Eye (tissue), 1 donor: Measurements from ENCODE around the gene MACROD2.

Experiments
- DNase-seq: peaks from one replicate; pipeline ENCODE4 v3.0.0-alpha.2; 2015

The MACROD2 gene

DNA sequence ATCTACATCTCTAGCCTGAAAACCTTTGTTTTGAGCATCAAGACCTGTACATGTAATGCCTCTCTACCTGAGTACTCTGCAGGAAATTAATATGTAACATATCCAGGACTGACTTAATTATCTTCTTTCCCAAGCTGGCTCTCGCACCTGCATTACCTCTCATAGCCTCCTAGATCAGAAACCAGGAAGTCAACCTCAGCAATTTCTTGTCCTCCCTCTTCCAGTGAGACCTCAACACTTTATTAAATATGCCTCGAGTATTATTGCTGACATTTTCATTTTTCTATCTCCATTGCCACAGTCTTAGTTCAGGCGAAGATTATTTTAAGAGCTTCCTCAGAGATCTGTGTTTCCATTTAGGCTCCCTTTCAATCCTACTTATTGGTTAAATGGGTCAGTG lies 69.0 kb downstream of the MACROD2 start:
- no peak for DNase-seq

DNA sequence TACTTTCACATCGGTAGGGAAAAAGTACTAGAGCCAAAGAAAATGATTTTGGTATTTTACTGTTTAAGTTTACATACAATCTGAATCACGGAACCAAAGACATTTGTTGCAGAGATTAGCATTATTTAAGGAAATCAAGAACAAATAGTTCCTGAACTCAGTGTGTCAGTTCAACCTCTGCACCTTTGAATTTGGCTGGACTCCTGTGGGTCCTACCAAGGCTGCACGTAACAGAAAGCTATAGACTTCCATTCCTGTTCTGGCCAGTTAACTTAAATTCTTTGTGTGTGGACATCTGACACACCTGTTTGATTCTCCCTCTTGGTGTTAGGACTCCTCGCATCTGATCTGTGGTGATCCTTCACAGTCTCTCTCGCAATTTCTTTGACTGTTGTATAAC lies 69.6 kb downstream of the MACROD2 start:
- DNase-seq, result no peak

DNA sequence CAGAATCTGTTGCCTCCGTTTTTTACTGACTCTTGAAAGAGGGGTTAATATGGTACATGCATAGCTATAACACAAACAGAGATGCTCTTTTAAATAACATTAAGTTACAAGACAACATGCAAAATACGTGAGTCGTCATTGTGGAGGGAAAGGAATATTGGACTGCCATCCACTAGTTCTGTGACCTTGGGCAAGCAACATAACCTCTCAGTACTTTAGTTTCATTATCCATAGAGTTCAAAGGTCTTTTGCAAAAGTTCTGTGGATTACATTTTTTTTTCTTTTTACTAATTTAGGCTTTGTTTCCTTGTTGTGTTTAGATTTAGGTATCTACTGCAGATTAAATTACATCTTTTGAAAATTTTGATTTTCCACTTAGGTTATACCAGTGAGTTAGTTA lies 70.5 kb downstream of the MACROD2 start:
- DNase-seq, result no peak

DNA sequence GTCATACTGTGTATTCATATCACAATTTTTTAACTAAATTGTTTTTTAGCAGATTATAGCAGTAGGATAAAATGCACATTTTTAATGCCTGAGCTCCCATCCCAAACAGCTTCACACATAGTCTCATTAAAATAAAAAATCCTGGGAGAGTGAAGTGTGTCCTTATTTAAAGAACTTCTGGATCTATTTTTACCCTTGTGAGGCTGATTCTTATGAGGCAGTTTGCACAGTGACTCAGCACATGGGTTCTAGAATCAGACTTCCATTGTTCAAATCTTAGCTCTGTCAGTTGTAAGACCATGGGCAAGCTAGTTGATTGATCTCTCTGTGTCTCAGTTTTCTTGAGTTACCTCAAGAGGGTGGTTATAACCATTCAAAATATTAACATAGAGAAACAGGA lies 72.3 kb downstream of the MACROD2 start:
- DNase-seq, result no peak

- no peak for DNase-seq
These were observed 74.5 kb downstream of the MACROD2 start for GRCh38 chr20:14069796-14070195.

- no peak for DNase-seq
These were observed 98.3 kb downstream of the MACROD2 start for GRCh38 chr20:14093652-14094051.

GRCh38 chr20:14098261-14098660 lies 102.9 kb downstream of the MACROD2 start:
- DNase-seq, result no peak

DNA sequence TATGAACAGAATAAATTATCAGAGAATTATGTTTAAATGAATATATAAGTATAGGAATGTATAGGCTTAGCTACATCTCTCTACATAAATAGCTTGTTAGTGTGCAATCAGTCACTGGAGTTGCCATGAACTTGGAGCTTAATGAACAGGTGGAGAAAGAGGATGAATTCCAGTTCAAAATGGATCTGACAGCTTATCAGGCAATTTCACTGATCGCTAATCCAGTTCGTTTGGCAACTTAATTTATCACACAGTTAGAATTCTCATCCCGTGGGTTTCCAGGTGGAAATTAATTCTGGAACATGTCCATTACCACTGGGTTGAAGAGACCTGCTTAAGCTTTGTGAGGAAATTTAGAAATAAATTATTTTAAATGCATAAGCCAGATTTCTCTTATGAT lies 118.1 kb downstream of the MACROD2 start:
- DNase-seq, result peak; percentile 28

GRCh38 chr20:14114065-14114704 lies 118.9 kb downstream of the MACROD2 start:
- peak; percentile 9 for DNase-seq

- no peak for DNase-seq
These were observed 120.7 kb downstream of the MACROD2 start for GRCh38 chr20:14116037-14116436.

DNA sequence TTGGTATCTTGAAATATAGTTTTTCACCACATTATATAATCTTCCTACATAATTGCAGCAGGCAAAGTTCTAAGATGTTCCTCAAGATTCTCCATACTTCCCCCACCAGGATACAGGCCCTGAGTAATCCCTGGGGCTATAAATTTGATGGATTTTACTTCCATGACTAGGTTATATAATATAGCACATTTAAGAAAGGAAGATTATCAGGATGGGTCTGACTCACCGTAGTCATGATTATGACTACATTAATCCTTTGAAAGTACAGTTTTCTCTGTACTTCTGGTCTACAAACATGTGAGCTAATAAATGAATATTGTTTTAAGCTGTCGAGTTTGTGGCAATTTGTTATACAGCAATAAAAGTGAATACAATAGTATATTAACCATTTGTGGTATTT lies 122.5 kb downstream of the MACROD2 start:
- no peak for DNase-seq

GRCh38 chr20:14126856-14127255 lies 131.5 kb downstream of the MACROD2 start:
- DNase-seq, result peak; percentile 4

DNA sequence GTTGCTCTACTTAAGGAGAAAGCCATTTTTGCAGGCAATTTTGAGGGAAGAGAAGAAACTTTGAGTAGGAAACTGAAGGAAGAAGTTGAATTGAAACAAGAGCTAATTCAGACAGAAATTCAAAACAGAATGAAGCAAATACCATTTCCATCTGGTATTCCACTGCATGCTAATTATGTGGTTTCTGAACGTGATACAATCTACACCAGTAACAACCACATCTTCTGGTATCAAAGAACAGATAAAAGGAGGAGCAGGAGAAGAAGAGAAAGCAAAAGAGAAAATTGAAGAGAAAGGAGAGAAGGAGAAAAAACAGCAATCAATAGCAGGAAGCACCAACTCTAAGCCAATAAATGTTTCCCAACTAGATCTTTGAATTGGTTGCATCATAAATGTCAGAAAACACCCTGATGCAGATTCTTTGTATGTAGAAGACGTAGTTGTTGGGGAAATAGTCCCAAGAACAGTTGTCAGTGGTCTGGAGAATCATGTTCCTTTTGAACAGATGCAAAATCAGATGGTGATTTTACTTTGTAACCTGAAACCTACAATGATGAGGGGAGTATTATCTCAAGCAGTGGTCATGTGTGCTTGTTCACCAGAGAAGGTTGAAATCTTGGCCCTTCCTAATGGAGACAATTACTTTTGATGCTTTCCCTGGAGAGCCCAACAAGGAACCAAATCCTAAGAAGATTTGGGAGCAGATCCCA lies 132.4 kb downstream of the MACROD2 start:
- DNase-seq, result no peak

GRCh38 chr20:14134004-14134403 lies 138.7 kb downstream of the MACROD2 start:
- DNase-seq, result no peak

DNA sequence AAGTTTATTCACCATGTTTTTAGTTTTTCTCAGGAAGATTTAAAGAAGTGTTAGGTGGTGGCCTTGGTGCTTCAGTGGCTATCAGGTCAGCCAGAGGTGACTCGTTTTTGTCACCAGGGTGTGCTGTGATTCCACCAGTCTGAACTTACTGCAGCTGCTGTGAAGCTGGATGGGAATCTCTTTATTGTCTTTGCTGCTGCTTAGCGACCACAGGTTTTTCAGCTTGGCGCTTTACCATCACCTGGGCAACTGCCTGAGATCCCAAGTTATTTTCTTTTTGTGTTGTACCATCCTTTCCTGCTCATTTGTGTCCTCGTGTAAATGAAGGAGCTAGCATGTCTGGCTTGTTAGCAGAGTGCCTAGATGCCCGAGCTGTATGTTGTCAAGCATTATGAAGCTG lies 146.9 kb downstream of the MACROD2 start:
- peak; percentile 85 for DNase-seq

DNA sequence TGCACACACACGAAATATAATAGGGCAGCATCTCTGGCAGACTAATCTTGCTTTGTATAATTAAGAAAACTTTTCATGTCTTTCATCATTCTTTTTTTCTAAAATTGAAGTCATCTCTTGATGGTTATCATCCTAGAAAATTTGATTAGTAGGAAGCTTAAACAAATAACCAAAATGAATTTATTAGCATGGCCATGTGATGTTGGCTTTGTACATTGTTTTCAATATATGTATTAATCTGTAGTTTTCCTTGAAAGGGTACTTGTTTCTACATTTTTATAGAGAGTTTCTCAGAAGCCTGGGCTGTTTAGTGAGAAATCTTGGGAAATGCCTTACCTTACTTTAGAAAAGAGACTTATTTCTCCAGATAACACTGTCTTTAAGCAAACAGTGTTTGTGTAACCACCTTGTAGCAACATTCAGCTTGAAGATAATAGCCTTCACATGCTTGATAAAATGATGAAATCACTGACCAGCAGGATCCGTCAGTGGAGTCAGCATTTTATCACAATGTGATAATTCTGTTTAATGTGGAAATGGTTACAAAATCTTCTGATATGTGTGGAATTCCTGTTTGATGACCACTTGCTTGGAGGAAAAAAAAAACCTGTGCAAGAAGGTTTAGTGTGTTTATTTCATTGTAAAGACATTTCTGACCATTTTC lies 147.8 kb downstream of the MACROD2 start:
- peak; percentile 6 for DNase-seq

- no peak for DNase-seq
These were observed 152.7 kb downstream of the MACROD2 start for GRCh38 chr20:14148042-14148441.

- DNase-seq, result no peak
These were observed 160.0 kb downstream of the MACROD2 start for GRCh38 chr20:14155361-14155760.

- no peak for DNase-seq
These were observed 183.2 kb downstream of the MACROD2 start for GRCh38 chr20:14178528-14178927.

GRCh38 chr20:14178952-14179351 lies 183.6 kb downstream of the MACROD2 start:
- no peak for DNase-seq

- DNase-seq, result peak; percentile 67
These were observed 194.6 kb downstream of the MACROD2 start for GRCh38 chr20:14189794-14190402.

DNA sequence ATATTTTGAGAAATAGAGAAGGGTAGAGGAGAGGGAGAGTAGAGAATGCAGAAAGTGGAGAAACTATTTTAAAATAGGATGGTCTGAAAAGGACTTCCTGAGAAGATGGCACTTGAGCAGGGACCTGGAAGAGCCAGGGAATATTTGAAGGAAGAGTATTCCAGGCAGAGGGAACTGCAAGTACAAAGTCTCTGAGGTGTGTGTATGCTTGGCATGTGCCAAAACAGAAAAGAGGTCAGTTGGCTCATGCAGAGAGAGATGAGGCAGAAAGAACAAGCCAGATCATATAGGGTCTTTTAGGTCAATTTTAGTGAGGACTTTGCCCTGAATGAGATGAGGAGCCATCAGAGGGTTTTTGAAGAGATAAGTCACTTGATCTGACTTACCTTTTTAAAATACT lies 196.2 kb downstream of the MACROD2 start:
- DNase-seq, result no peak

- no peak for DNase-seq
These were observed 198.1 kb downstream of the MACROD2 start for GRCh38 chr20:14193443-14193842.

DNA sequence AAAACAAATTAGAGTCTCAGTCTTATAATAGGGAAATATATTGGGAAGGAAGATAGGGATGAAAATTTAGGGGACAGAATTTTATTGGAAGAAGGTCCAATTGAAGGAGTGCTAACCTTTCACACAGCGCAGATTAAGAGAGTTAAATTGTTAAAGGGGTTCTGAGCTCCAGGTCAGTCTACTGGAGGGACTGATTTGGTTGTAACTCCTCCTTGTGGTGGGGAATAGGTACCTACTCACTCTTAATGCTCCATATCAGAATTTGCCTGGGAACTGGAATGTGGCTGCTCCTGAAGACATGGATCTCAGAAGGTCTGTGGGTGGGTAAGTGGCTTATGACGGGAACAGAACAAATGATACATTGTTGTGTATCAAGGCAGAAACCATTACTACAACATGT lies 198.6 kb downstream of the MACROD2 start:
- DNase-seq, result no peak
